Suprapubic skin (tissue), 4 donors: ENCODE data around the gene LPIN3. TPM values are rescaled to one million over a fixed set of nuclear protein-coding genes. Genes with fewer than 3 reads are reported as not detected.

Experiments
- DNase-seq, 2 donors: peaks; one replicate each; pipeline ENCODE4 v3.0.0-alpha.2; 2019; ENCODE audit warnings: low spot score in 2 of 2
- H3K27ac ChIP-seq: fragments of 200-600 bp; sonication (generic); one replicate; pipeline ENCODE4 v1.5.1; 2019
- H3K27me3 ChIP-seq: fragments of 200-600 bp; sonication (generic); one replicate; pipeline ENCODE4 v1.5.1; 2019
- H3K36me3 ChIP-seq: fragments of 200-600 bp; sonication (generic); one replicate; pipeline ENCODE4 v1.5.1; 2019
- H3K4me1 ChIP-seq: fragments of 200-600 bp; sonication (generic); one replicate; pipeline ENCODE4 v1.5.1; 2019
- H3K4me3 ChIP-seq: fragments of 200-600 bp; sonication (generic); one replicate; pipeline ENCODE4 v1.5.1; 2019; ENCODE audit warnings: mild to moderate bottlenecking
- H3K9me3 ChIP-seq: fragments of 200-600 bp; sonication (generic); one replicate; pipeline ENCODE4 v1.5.1; 2019
- EP300 ChIP-seq: sonication (generic); formaldehyde crosslinking; IDR thresholded peaks from one replicate; pipeline ENCODE4 v1.6.1; 2017; ENCODE audit warnings: antibody characterized with exemption
- POLR2A ChIP-seq, 2 donors: fragments of 450-650 bp; IDR thresholded peaks; one replicate each; pipeline ENCODE4 v1.6.1; 2017; ENCODE audit warnings: antibody characterized with exemption in 2 of 2, mild to moderate bottlenecking in 2 of 2, moderate library complexity in 2 of 2
- POLR2AphosphoS5 ChIP-seq, 3 donors: sonication (generic); formaldehyde crosslinking; IDR thresholded peaks; one replicate each; pipeline ENCODE4 v1.6.1; 2017; ENCODE audit warnings: antibody characterized with exemption in 3 of 3
- WGBS: methylation state at CpG from one replicate; pipeline ENCODE4 v1.1.5; 2018; 5-methylcytosine and 5-hydroxymethylcytosine counted together
- total RNA-seq, 4 donors: library from RNA; depleted of rRNA; stranded (reverse); fragments of >200 nt; gene quantifications; one replicate each; pipeline ENCODE4 v1.1.0, GENCODE V29; 2016
- TF ChIP-seq, protein P1 (sequence below), 2 donors: fragments of 200-600 bp in 1 of 2; fragments of 450-650 bp in 1 of 2; sonication (generic) in 1 of 2; IDR thresholded peaks; one replicate each; pipeline ENCODE4 v1.5.1; 2016 to 2019; ENCODE audit warnings: antibody characterized with exemption in 2 of 2, mild to moderate bottlenecking in 1 of 2, moderate library complexity in 1 of 2

LPIN3 gene
- total RNA-seq, 4 donors from 2014 or later: 74.6 to 213 (median 85.2) TPM

DNA sequence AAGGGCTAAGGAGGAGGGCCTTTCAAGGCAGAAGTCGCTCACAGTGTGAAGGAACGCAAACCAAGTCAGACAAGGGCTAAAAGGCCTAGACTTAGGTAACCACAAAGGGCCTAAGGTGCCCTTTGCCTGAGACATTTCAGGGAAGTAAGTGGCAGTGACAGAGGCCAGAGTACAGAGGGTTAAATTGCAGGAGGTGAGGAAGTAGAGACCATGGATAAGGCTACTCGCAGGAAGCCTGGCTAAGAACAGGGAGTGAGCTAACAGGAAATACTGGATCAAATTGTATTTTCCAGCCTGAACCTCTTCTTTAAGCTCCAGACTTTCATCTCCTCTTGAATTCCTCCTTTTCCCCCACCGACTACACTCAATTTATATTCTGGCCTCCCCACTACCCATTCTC, 39.7 kb upstream of the LPIN3 start:
- no peak overlapping the region for H3K27ac ChIP-seq

DNA sequence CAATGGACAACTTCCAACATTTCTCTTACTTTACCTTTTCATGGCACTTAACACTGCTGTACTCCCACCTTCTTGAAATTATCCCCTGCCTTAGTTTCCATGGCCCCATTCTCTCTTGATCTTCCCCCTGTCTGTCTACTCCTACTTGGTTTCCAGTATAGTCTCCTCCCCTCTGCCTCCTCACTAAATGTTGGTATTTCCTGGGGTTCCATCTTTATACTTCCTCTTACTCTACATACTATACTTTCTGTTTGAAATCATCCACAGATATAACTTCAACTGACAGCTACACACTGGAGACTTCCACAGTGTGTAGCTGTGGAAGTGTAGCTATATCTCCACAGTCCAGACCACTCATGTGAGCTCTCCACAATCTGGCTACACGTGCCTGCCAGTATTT, 36.6 kb upstream of the LPIN3 start:
- Histone ChIP-seq H3K27me3 (no peaks in the 10 kb centered on the region), H3K4me1 (peaks cover 16% of the 10 kb centered on the region), H3K9me3 (no peaks in the 10 kb centered on the region), H3K27ac (no peak overlapping the region), H3K36me3 (no peaks in the 10 kb centered on the region), H3K4me3 (no peak overlapping the region)
- DNase-seq: no peak
- 70% methylated on average over 1 of the region's 1 CpG for WGBS
- no peak for TF ChIP-seq POLR2AphosphoS5 (IDR thresholded peaks at IDR 0.05)
- TF ChIP-seq, protein P1, sequence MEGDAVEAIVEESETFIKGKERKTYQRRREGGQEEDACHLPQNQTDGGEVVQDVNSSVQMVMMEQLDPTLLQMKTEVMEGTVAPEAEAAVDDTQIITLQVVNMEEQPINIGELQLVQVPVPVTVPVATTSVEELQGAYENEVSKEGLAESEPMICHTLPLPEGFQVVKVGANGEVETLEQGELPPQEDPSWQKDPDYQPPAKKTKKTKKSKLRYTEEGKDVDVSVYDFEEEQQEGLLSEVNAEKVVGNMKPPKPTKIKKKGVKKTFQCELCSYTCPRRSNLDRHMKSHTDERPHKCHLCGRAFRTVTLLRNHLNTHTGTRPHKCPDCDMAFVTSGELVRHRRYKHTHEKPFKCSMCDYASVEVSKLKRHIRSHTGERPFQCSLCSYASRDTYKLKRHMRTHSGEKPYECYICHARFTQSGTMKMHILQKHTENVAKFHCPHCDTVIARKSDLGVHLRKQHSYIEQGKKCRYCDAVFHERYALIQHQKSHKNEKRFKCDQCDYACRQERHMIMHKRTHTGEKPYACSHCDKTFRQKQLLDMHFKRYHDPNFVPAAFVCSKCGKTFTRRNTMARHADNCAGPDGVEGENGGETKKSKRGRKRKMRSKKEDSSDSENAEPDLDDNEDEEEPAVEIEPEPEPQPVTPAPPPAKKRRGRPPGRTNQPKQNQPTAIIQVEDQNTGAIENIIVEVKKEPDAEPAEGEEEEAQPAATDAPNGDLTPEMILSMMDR (IDR thresholded peaks at IDR 0.05): no peak

More for the DNA sequence above, 39.7 kb upstream of the LPIN3 start:
- H3K36me3 ChIP-seq: no peaks in the 10 kb centered on the region
- no peaks in the 10 kb centered on the region for H3K9me3 ChIP-seq
- WGBS: 75% methylated on average over 4 of the region's 4 CpGs
- no peak for DNase-seq
- TF ChIP-seq EP300: no peak
- no peak for TF ChIP-seq POLR2A (IDR thresholded peaks at IDR 0.05)
- no peak for TF ChIP-seq POLR2AphosphoS5 (IDR thresholded peaks at IDR 0.05)
- TF ChIP-seq, protein P1 (IDR thresholded peaks at IDR 0.05): no peak
- H3K4me3 ChIP-seq: no peak overlapping the region
- no peaks in the 10 kb centered on the region for H3K27me3 ChIP-seq
- H3K4me1 ChIP-seq: peaks cover 7% of the 10 kb centered on the region

DNA sequence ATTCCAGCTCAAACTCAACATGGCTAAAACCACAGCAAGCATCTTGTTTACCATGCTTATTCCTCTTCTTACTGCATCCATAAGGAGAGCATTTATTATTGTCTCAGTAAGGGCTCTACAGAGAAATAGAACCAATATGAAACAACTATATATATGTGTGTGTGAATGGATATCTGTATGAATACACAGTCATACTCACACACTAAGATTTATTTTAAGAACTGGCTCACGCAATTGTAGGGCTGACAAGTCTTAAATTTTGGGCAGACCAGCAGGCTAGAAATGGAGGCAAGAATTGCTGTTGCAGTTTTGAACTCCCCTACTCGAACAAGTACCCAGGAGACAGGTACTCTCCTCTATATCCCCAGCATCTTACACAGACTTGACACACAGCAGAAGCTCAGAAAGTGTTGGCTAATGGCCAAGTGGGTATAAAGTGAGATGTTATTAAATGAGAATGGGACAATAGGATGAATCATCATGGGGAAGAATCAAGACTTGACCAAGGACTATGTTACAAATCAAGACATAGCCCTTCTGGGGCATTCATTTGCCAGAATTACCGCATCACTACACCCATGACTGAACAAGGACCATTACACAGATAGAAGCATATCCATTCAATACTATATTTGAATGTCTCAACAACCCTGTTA, 36.1 kb upstream of the LPIN3 start:
- Histone ChIP-seq H3K27ac (no peak overlapping the region), H3K27me3 (no peaks in the 10 kb centered on the region), H3K9me3 (no peaks in the 10 kb centered on the region), H3K4me1 (peaks cover 20% of the 10 kb centered on the region), H3K4me3 (no peak overlapping the region), H3K36me3 (no peaks in the 10 kb centered on the region)
- DNase-seq: no peak
- 97% methylated on average over 3 of the region's 3 CpGs for WGBS
- TF ChIP-seq POLR2A (IDR thresholded peaks at IDR 0.05) (no peak), EP300 (no peak), POLR2AphosphoS5 (IDR thresholded peaks at IDR 0.05) (no peak)
- TF ChIP-seq, protein P1 (IDR thresholded peaks at IDR 0.05): no peak

DNA sequence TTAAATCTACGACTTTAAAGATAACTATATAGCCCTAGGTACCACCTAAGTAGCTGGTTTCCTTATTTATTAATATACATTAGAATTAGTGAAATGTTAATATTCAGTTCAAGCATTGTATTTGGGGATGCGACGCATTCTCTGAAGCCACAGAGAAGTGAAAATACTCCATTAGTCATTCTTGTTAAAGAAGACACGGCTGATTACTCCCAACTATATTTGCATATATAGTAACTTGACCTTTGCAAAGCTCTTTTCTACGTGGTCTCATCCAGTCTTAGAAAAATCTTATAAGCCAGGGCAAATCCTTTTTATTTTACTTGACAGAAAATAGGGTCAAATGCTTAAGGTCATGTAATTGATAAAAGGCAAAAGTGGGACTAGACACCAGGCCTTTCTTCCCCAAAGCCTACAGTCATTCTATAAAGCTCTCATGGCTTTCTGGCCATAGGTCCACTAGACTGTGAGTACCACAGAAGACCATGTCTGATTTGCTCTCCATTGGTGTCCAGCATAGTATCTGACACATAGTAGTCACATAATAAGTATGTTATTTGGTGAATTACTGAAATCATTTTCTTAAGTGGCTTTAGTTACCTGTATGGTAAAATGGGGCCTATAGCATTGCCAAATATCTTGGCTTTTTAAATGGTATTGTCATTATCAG, 34.4 kb upstream of the LPIN3 start:
- TF ChIP-seq POLR2AphosphoS5 (IDR thresholded peaks at IDR 0.05) (no peak), POLR2A (IDR thresholded peaks at IDR 0.05) (no peak), EP300 (no peak)
- TF ChIP-seq, protein P1 (IDR thresholded peaks at IDR 0.05): no peak
- Histone ChIP-seq H3K36me3 (no peaks in the 10 kb centered on the region), H3K9me3 (no peaks in the 10 kb centered on the region), H3K4me3 (no peak overlapping the region), H3K27ac (no peak overlapping the region), H3K27me3 (no peaks in the 10 kb centered on the region), H3K4me1 (peaks cover 18% of the 10 kb centered on the region)
- no peak for DNase-seq
- WGBS: 87% methylated on average over 5 of the region's 5 CpGs

DNA sequence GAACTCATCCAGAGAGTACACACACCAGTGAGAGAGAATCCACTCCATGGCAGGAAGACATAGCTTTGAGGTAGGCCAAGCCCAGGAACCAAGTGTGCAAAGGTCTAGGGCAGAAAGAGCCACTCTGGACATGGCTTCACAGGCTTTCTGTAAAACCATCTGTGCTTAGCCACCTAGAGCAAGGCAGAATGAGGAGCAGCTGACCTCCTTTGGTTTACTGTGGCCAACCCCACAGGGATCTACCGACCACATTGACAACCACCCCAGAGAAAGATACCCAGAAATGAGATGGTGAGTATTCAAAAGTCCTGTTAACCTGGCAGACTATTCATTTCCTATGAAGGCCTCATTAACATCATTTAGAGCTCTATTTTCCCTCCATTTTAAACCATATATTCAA, 33.6 kb upstream of the LPIN3 start:
- H3K27me3 ChIP-seq: no peaks in the 10 kb centered on the region
- DNase-seq: no peak
- TF ChIP-seq, protein P1 (IDR thresholded peaks at IDR 0.05): no peak
- TF ChIP-seq EP300: no peak
- no peak overlapping the region for H3K27ac ChIP-seq
- no peak overlapping the region for H3K4me3 ChIP-seq
- no peaks in the 10 kb centered on the region for H3K9me3 ChIP-seq
- H3K4me1 ChIP-seq: peaks cover 16% of the 10 kb centered on the region
- no peaks in the 10 kb centered on the region for H3K36me3 ChIP-seq
- 82% methylated on average over 1 of the region's 1 CpG for WGBS
